Hepatocyte (in vitro differentiated cells): ENCODE data around the gene LSAMP. TPM values are rescaled to one million over a fixed set of nuclear protein-coding genes. Genes with fewer than 3 reads are reported as not detected.

Experiments used
- DNase-seq: peaks from one replicate; pipeline ENCODE4 v3.0.0-alpha.2; 2016; ENCODE audit warnings: low spot score
- H2AFZ ChIP-seq: fragments of 200-600 bp; sonication (generic); 2 replicates; pipeline ENCODE4 v1.6.0; 2016; ENCODE audit warnings: antibody characterized with exemption, mild to moderate bottlenecking
- H3K27ac ChIP-seq: fragments of 200-600 bp; sonication (generic); 2 replicates; pipeline ENCODE4 v1.5.1; 2016; ENCODE audit warnings: mild to moderate bottlenecking
- H3K27me3 ChIP-seq: fragments of 200-600 bp; sonication (generic); 2 replicates; pipeline ENCODE4 v1.6.1; 2016
- H3K36me3 ChIP-seq: fragments of 200-600 bp; sonication (generic); replicated peaks from 2 replicates; pipeline ENCODE4 v1.5.1; 2016; ENCODE audit warnings: low read depth; ENCODE audit not compliant: insufficient read depth
- H3K4me1 ChIP-seq: fragments of 200-600 bp; sonication (generic); 2 replicates; pipeline ENCODE4 v1.5.1; 2016; ENCODE audit warnings: mild to moderate bottlenecking, moderate library complexity; ENCODE audit not compliant: insufficient read depth
- H3K4me2 ChIP-seq: fragments of 200-600 bp; sonication (generic); 2 replicates; pipeline ENCODE4 v1.6.0; 2016
- H3K4me3 ChIP-seq: fragments of 200-600 bp; sonication (generic); 2 replicates; pipeline ENCODE4 v1.5.1; 2016; ENCODE audit warnings: mild to moderate bottlenecking
- H3K79me2 ChIP-seq: fragments of 200-600 bp; sonication (generic); 2 replicates; pipeline ENCODE4 v1.6.0; 2017; ENCODE audit warnings: mild to moderate bottlenecking
- H3K9me2 ChIP-seq: fragments of 200-600 bp; sonication (generic); replicated peaks from 2 replicates; pipeline ENCODE4 v1.6.0; 2017; ENCODE audit warnings: mild to moderate bottlenecking; ENCODE audit not compliant: insufficient read depth
- H3K9me3 ChIP-seq: fragments of 200-600 bp; sonication (generic); 2 replicates; pipeline ENCODE4 v1.5.1; 2016; ENCODE audit warnings: low read depth, mild to moderate bottlenecking
- H4K20me1 ChIP-seq: fragments of 200-600 bp; sonication (generic); 2 replicates; pipeline ENCODE4 v1.6.0; 2016; ENCODE audit warnings: mild to moderate bottlenecking; ENCODE audit not compliant: insufficient read depth, poor library complexity, severe bottlenecking
- CTCF ChIP-seq: fragments of 200-600 bp; sonication (generic); IDR thresholded peaks from 2 replicates; pipeline ENCODE4 v1.5.1; 2016; ENCODE audit warnings: antibody characterized with exemption, mild to moderate bottlenecking; ENCODE audit not compliant: poor library complexity
- EZH2 ChIP-seq: fragments of 200-600 bp; sonication (generic); IDR thresholded peaks from 2 replicates; pipeline ENCODE4 v1.6.1; 2016; ENCODE audit warnings: antibody characterized with exemption, mild to moderate bottlenecking, borderline replicate concordance
- EZH2phosphoT487 ChIP-seq: fragments of 200-600 bp; sonication (generic); IDR thresholded peaks from one replicate; pipeline ENCODE4 v1.6.1; 2018; ENCODE audit warnings: antibody characterized with exemption, mild to moderate bottlenecking, low read depth, moderate library complexity; ENCODE audit not compliant: unreplicated experiment, severe bottlenecking
- WGBS: methylation state at CpG from one replicate; pipeline ENCODE4 v1.1.6; 2016; ENCODE audit warnings: low lambda C conversion rate; ENCODE audit errors: missing lambda C conversion rate; 5-methylcytosine and 5-hydroxymethylcytosine counted together
- polyA plus RNA-seq: library from polyadenylated mRNA; unstranded; fragments of >200 nt; fragmentation: Nextera tagmentation; extraction: Ambion mirVana; gene quantifications from 2 replicates; pipeline ENCODE4 v1.2.1, GENCODE V29; 2016
- total RNA-seq: library from RNA; depleted of rRNA; stranded (reverse); fragments of >200 nt; gene quantifications from 2 replicates; pipeline ENCODE4 v1.2.3, GENCODE V29; 2014

The LSAMP gene
- total and polyA plus RNA-seq, 2 experiments from 2014 or later = 15.1 to 22.3 TPM

DNA sequence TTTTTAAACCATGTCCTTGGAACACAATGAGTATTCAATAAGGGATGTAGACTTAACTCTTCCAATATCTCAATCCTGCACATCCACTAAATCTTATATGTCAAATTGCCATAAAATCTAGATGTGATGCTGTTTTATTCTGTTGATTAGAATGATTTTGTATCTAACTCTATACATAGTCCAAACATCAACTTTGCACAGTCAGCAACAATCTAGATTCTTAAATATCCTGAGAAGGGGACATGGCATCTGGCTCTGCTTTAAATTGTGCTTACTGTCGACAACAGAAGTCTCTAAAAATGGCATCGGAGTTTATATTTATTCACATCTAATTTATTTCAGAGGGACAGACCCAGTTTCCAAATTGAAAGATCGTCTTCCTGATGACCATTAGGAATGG is 545.8 kb downstream of the LSAMP start:
- DNase-seq = no peak
- TF ChIP-seq EZH2phosphoT487 (no peak), EZH2 (no peak), CTCF (no peak)
- Histone ChIP-seq H3K4me1 (no peaks in the 10 kb centered on the region), H3K9me2 (no peaks in the 10 kb centered on the region), H4K20me1 (no peaks in the 10 kb centered on the region), H3K9me3 (no peaks in the 10 kb centered on the region), H3K79me2 (no peaks in the 10 kb centered on the region), H3K4me3 (no peak overlapping the region), H3K36me3 (no peaks in the 10 kb centered on the region), H3K4me2 (no peak overlapping the region), H2AFZ (no peak overlapping the region), H3K27me3 (no peaks in the 10 kb centered on the region), H3K27ac (no peak overlapping the region)
- WGBS = 91% methylated on average over 3 of the region's 3 CpGs

DNA sequence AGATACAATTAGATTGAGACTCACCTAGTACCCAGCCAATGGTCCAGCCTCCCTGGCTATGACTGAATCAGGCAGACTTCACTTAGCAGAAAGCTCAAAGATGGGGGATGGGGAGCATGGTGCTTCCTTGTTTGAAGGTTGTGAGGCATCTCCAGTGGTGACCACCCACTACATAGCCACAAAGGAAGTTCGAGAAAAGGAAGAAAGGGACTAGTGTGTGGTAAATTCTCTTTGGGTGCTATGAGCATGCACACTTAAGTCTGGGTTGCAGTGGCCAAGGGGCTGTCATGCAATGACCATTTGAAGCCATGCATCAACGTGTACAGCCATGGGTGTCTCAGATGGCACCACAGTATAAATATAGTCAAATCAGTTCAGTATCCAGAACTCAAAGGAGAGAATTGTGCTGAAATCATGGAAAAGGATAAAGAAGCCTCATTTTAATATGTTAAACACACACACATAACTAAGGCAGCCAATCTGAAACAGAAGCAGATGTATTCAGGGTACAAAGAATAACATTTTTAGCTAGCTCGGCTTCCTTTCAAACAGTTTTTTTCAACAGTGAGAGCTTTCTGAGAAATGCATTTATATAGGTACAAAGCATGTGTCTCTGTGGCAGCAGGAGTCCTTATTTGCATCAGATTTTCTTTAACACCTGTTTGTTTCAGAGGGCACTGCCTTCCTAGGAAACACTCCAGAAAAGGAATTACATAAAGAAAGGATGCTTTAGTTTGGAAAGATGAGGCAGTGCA is 546.5 kb downstream of the LSAMP start:
- Histone ChIP-seq H4K20me1 (no peaks in the 10 kb centered on the region), H3K9me2 (no peaks in the 10 kb centered on the region), H3K36me3 (no peaks in the 10 kb centered on the region), H3K4me3 (no peak overlapping the region), H3K9me3 (no peaks in the 10 kb centered on the region), H3K27me3 (no peaks in the 10 kb centered on the region), H3K27ac (no peak overlapping the region), H3K79me2 (no peaks in the 10 kb centered on the region), H3K4me2 (no peak overlapping the region), H3K4me1 (no peaks in the 10 kb centered on the region), H2AFZ (no peak overlapping the region)
- 75% methylated on average over 3 of the region's 3 CpGs for WGBS
- DNase-seq = no peak
- TF ChIP-seq EZH2 (no peak), CTCF (no peak), EZH2phosphoT487 (no peak)

GRCh38 chr3:115891006-115891636 is 554.2 kb downstream of the LSAMP start:
- H3K27me3 ChIP-seq = no peaks in the 10 kb centered on the region
- no peaks in the 10 kb centered on the region for H4K20me1 ChIP-seq
- TF ChIP-seq EZH2phosphoT487 = no peak
- no peaks in the 10 kb centered on the region for H3K79me2 ChIP-seq
- no peak overlapping the region for H3K4me3 ChIP-seq
- no peaks in the 10 kb centered on the region for H3K36me3 ChIP-seq
- H3K4me1 ChIP-seq = no peaks in the 10 kb centered on the region
- no peak for DNase-seq
- H3K27ac ChIP-seq = no peak overlapping the region
- no peak overlapping the region for H3K4me2 ChIP-seq
- 87% methylated on average over 2 of the region's 2 CpGs for WGBS
- no peaks in the 10 kb centered on the region for H3K9me2 ChIP-seq
- H3K9me3 ChIP-seq = no peaks in the 10 kb centered on the region
- no peak overlapping the region for H2AFZ ChIP-seq

- no peaks in the 10 kb centered on the region for H3K36me3 ChIP-seq
- no peaks in the 10 kb centered on the region for H3K79me2 ChIP-seq
- H3K4me3 ChIP-seq = no peak overlapping the region
- DNase-seq = no peak
- no peaks in the 10 kb centered on the region for H4K20me1 ChIP-seq
- no peak overlapping the region for H3K27ac ChIP-seq
- H2AFZ ChIP-seq = no peak overlapping the region
- 91% methylated on average over 2 of the region's 2 CpGs for WGBS
- no peaks in the 10 kb centered on the region for H3K27me3 ChIP-seq
- no peaks in the 10 kb centered on the region for H3K9me2 ChIP-seq
- no peaks in the 10 kb centered on the region for H3K9me3 ChIP-seq
- no peaks in the 10 kb centered on the region for H3K4me1 ChIP-seq
- H3K4me2 ChIP-seq = no peak overlapping the region
- TF ChIP-seq EZH2phosphoT487 = no peak
- no peak for TF ChIP-seq EZH2
- TF ChIP-seq CTCF = no peak
These were observed 554.7 kb downstream of the LSAMP start for GRCh38 chr3:115890579-115890978.
